Neural cell (in vitro differentiated cells): Measurements from ENCODE around the gene RPTN. TPM values are rescaled to one million over a fixed set of nuclear protein-coding genes. Genes with fewer than 3 reads are reported as not detected.

Source experiments
- H2AFZ ChIP-seq: fragments of 200-600, 300-800 bp; sonication (generic), shearing (Covaris generic); 2 replicates; pipeline ENCODE4 v1.6.0; 2014; ENCODE audit warnings: low read depth, mild to moderate bottlenecking, antibody characterized with exemption, low read length, moderate library complexity
- H3F3A ChIP-seq: fragments of 200-600 bp; shearing (Covaris generic); 2 replicates; pipeline ENCODE4 v1.6.1; 2016; ENCODE audit warnings: mild to moderate bottlenecking, moderate library complexity, mixed read lengths, antibody characterized with exemption, low read length; ENCODE audit not compliant: insufficient read depth, poor library complexity, severe bottlenecking
- H3K27ac ChIP-seq: fragments of 200-600, 300-800 bp; sonication (generic), shearing (Covaris generic); 2 replicates; pipeline ENCODE4 v1.5.1; 2014; ENCODE audit warnings: mild to moderate bottlenecking, low read length, moderate library complexity
- H3K27me3 ChIP-seq: fragments of 300-800, 200-600 bp; sonication (generic), shearing (Covaris generic); 2 replicates; pipeline ENCODE4 v1.6.0; 2014; ENCODE audit warnings: mild to moderate bottlenecking, low read depth, low read length, moderate library complexity; ENCODE audit not compliant: insufficient read depth
- H3K36me3 ChIP-seq: fragments of 300-800, 200-600 bp; sonication (generic), shearing (Covaris generic); 2 replicates; pipeline ENCODE4 v1.5.1; 2014; ENCODE audit warnings: mild to moderate bottlenecking, antibody characterized with exemption, low read length, moderate library complexity; ENCODE audit not compliant: insufficient read depth
- H3K4me2 ChIP-seq: fragments of 300-800, 200-600 bp; sonication (generic), shearing (Covaris generic); 2 replicates; pipeline ENCODE4 v1.6.0; 2014; ENCODE audit warnings: mild to moderate bottlenecking, low read length
- H3K4me3 ChIP-seq: fragments of 300-800, 200-600 bp; sonication (generic), shearing (Covaris generic); 2 replicates; pipeline ENCODE4 v1.5.1; 2014; ENCODE audit warnings: mild to moderate bottlenecking, low read length, moderate library complexity
- H3K79me2 ChIP-seq: fragments of 200-600 bp; shearing (Covaris generic); replicated peaks from 2 replicates; pipeline ENCODE4 v1.6.0; 2014; ENCODE audit warnings: mild to moderate bottlenecking, low read length, moderate library complexity; ENCODE audit not compliant: insufficient read depth
- H3K9ac ChIP-seq: fragments of 300-800, 200-600 bp; sonication (generic), shearing (Covaris generic); 2 replicates; pipeline ENCODE4 v1.6.1; 2016; ENCODE audit warnings: mild to moderate bottlenecking, low read length, mixed read lengths
- H3K9me2 ChIP-seq: fragments of 200-600 bp; shearing (Covaris generic); 2 replicates; pipeline ENCODE4 v1.6.1; 2016; ENCODE audit warnings: mild to moderate bottlenecking, low read length, mixed read lengths; ENCODE audit not compliant: insufficient read depth
- H3K9me3 ChIP-seq: fragments of 200-600, 300-800 bp; sonication (generic), shearing (Covaris generic); 2 replicates; pipeline ENCODE4 v1.6.1; 2016; ENCODE audit warnings: mild to moderate bottlenecking, mixed run types, low read length, moderate library complexity, mixed read lengths
- H4K20me1 ChIP-seq: fragments of 200-600 bp; shearing (Covaris generic); 2 replicates; pipeline ENCODE4 v1.6.1; 2016; ENCODE audit warnings: mild to moderate bottlenecking, mixed run types; ENCODE audit not compliant: insufficient read depth
- EP300 ChIP-seq: fragments of 450-650 bp; conservative IDR thresholded peaks from 2 replicates; pipeline ENCODE4 v1.6.1; 2014; ENCODE audit warnings: antibody characterized with exemption, mild to moderate bottlenecking, moderate library complexity; ENCODE audit not compliant: poor library complexity, severe bottlenecking
- EZH2 ChIP-seq: fragments of 200-600, 300-800 bp; shearing (Covaris generic), sonication (generic); IDR thresholded peaks from 2 replicates; pipeline ENCODE4 v1.6.1; 2014; ENCODE audit warnings: antibody characterized with exemption, low read length, borderline replicate concordance, mild to moderate bottlenecking; ENCODE audit not compliant: insufficient read depth, poor library complexity, severe bottlenecking
- MXI1 ChIP-seq: fragments of 450-650 bp; conservative IDR thresholded peaks from 2 replicates; pipeline ENCODE4 v1.6.1; 2014; ENCODE audit warnings: antibody characterized with exemption, mild to moderate bottlenecking; ENCODE audit not compliant: poor library complexity, severe bottlenecking
- POLR2AphosphoS5 ChIP-seq: IDR thresholded peaks from 2 replicates; pipeline ENCODE4 v1.6.1; 2012
- RAD21 ChIP-seq: fragments of 450-650 bp; conservative IDR thresholded peaks from 2 replicates; pipeline ENCODE4 v1.6.1; 2014; ENCODE audit warnings: antibody characterized with exemption, mild to moderate bottlenecking, moderate library complexity
- SMC3 ChIP-seq: fragments of 450-650 bp; conservative IDR thresholded peaks from 2 replicates; pipeline ENCODE4 v1.6.1; 2014; ENCODE audit warnings: antibody characterized with exemption, mild to moderate bottlenecking, moderate library complexity; ENCODE audit not compliant: poor library complexity
- TAF1 ChIP-seq: IDR thresholded peaks from 2 replicates; pipeline ENCODE4 v1.6.1; 2012; ENCODE audit warnings: low read depth
- polyA plus RNA-seq: library from polyadenylated mRNA; depleted of rRNA; stranded (reverse); fragments of >200 nt; gene quantifications from 2 replicates; pipeline ENCODE4 v1.2.3, GENCODE V29; 2014
- TF ChIP-seq, protein P1 (sequence below): fragments of 450-650 bp; IDR thresholded peaks from 2 replicates; pipeline ENCODE4 v1.5.1; 2014; ENCODE audit warnings: antibody characterized with exemption, mild to moderate bottlenecking, moderate library complexity; ENCODE audit not compliant: poor library complexity, severe bottlenecking
- TF ChIP-seq, protein P2 (sequence below): IDR thresholded peaks from 2 replicates; pipeline ENCODE4 v1.6.1; 2012; ENCODE audit warnings: borderline replicate concordance

Gene RPTN
- polyA plus RNA-seq, 1 donor from 2014 or later, result not detected

- Histone ChIP-seq H3K9me3 (no peaks in the 10 kb centered on the region), H2AFZ (no peak overlapping the region), H3K36me3 (no peaks in the 10 kb centered on the region), H3K27ac (no peak overlapping the region), H3K27me3 (no peaks in the 10 kb centered on the region), H3K4me2 (no peak overlapping the region), H4K20me1 (no peaks in the 10 kb centered on the region), H3K9me2 (no peaks in the 10 kb centered on the region), H3F3A (no peaks in the 10 kb centered on the region), H3K9ac (no peak overlapping the region), H3K4me3 (no peak overlapping the region), H3K79me2 (no peaks in the 10 kb centered on the region)
- TF ChIP-seq, protein P1, sequence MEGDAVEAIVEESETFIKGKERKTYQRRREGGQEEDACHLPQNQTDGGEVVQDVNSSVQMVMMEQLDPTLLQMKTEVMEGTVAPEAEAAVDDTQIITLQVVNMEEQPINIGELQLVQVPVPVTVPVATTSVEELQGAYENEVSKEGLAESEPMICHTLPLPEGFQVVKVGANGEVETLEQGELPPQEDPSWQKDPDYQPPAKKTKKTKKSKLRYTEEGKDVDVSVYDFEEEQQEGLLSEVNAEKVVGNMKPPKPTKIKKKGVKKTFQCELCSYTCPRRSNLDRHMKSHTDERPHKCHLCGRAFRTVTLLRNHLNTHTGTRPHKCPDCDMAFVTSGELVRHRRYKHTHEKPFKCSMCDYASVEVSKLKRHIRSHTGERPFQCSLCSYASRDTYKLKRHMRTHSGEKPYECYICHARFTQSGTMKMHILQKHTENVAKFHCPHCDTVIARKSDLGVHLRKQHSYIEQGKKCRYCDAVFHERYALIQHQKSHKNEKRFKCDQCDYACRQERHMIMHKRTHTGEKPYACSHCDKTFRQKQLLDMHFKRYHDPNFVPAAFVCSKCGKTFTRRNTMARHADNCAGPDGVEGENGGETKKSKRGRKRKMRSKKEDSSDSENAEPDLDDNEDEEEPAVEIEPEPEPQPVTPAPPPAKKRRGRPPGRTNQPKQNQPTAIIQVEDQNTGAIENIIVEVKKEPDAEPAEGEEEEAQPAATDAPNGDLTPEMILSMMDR, result no peak
- TF ChIP-seq, protein P2, sequence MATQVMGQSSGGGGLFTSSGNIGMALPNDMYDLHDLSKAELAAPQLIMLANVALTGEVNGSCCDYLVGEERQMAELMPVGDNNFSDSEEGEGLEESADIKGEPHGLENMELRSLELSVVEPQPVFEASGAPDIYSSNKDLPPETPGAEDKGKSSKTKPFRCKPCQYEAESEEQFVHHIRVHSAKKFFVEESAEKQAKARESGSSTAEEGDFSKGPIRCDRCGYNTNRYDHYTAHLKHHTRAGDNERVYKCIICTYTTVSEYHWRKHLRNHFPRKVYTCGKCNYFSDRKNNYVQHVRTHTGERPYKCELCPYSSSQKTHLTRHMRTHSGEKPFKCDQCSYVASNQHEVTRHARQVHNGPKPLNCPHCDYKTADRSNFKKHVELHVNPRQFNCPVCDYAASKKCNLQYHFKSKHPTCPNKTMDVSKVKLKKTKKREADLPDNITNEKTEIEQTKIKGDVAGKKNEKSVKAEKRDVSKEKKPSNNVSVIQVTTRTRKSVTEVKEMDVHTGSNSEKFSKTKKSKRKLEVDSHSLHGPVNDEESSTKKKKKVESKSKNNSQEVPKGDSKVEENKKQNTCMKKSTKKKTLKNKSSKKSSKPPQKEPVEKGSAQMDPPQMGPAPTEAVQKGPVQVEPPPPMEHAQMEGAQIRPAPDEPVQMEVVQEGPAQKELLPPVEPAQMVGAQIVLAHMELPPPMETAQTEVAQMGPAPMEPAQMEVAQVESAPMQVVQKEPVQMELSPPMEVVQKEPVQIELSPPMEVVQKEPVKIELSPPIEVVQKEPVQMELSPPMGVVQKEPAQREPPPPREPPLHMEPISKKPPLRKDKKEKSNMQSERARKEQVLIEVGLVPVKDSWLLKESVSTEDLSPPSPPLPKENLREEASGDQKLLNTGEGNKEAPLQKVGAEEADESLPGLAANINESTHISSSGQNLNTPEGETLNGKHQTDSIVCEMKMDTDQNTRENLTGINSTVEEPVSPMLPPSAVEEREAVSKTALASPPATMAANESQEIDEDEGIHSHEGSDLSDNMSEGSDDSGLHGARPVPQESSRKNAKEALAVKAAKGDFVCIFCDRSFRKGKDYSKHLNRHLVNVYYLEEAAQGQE, result no peak
- TF ChIP-seq POLR2AphosphoS5 (no peak), TAF1 (no peak), EZH2 (no peak), EP300 (no peak), SMC3 (no peak), MXI1 (no peak), RAD21 (no peak)
Measured at GRCh38 chr1:152167835-152168534, 9.0 kb upstream of the RPTN start.

GRCh38 chr1:152166966-152167365 lies 7.9 kb upstream of the RPTN start:
- Histone ChIP-seq H3K4me2 (no peak overlapping the region), H2AFZ (no peak overlapping the region), H3K27ac (no peak overlapping the region), H3K27me3 (no peaks in the 10 kb centered on the region), H3K36me3 (no peaks in the 10 kb centered on the region), H3K79me2 (no peaks in the 10 kb centered on the region), H3K4me3 (no peak overlapping the region), H3F3A (no peaks in the 10 kb centered on the region), H3K9me3 (no peaks in the 10 kb centered on the region), H4K20me1 (no peaks in the 10 kb centered on the region), H3K9me2 (no peaks in the 10 kb centered on the region), H3K9ac (no peak overlapping the region)
- TF ChIP-seq RAD21 (no peak), TAF1 (no peak), SMC3 (no peak), EZH2 (no peak), POLR2AphosphoS5 (no peak), MXI1 (no peak)
- TF ChIP-seq, protein P1, result no peak
- TF ChIP-seq, protein P2, result no peak
